Nucleus accumbens (tissue), 56 donors: ENCODE results near the gene NR1I2.

Experiments used
- DNase-seq, 56 donors: peaks; one replicate each; lab custom pipeline; 2025; lab: John Stamatoyannopoulos, UW

The NR1I2 gene

GRCh38 chr3:119817071-119817470 lies 35.2 kb downstream of the NR1I2 start:
- DNase-seq: no peak

GRCh38 chr3:119817583-119818363 lies 35.9 kb downstream of the NR1I2 start:
- no peak for DNase-seq

DNA sequence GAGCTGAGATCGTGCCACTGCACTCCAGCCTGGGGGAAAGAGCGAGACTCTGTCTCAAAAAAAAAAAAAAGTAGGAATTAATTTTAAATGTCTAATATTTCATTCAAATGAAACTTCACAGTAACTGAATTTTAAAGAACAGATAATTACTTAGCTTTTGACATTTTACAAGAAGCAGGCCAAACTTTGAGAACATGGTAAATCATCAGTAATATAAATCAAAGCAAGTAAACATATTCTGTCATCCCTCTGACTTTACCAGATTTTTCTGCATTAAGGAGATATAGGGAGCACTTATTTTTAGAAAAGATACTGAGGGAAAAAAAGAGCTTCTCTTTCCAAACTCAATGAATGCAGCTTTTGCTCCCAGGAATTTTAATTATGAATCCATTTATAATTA lies 37.0 kb downstream of the NR1I2 start:
- no peak for DNase-seq

GRCh38 chr3:119819806-119820205 lies 37.9 kb downstream of the NR1I2 start:
- DNase-seq: no peak

DNA sequence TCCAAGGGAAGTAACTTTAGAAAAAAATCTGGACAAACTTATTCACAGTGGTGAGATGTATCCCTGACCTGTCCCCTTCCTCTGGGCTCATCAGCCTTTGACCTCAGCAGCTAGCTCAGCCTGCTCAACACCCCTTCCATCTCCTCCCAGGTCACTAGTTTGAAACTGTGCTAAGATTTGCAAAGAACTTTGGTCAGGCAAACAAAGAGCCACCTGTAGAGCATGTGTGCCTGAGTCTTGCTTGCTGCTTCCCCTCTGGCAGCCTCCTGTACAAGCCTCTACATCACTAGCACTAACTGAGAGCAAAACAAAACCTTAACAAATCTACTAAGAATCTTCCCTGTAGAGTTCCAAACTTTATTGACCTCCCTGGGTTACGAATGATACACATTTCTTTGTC lies 43.9 kb downstream of the NR1I2 start:
- no peak for DNase-seq

- no peak for DNase-seq
These were observed 45.1 kb downstream of the NR1I2 start for GRCh38 chr3:119826711-119827608.

- no peak for DNase-seq
These were observed 47.5 kb downstream of the NR1I2 start for GRCh38 chr3:119829420-119829819.

- DNase-seq: no peak
These were observed 49.1 kb downstream of the NR1I2 start for GRCh38 chr3:119831022-119831421.

DNA sequence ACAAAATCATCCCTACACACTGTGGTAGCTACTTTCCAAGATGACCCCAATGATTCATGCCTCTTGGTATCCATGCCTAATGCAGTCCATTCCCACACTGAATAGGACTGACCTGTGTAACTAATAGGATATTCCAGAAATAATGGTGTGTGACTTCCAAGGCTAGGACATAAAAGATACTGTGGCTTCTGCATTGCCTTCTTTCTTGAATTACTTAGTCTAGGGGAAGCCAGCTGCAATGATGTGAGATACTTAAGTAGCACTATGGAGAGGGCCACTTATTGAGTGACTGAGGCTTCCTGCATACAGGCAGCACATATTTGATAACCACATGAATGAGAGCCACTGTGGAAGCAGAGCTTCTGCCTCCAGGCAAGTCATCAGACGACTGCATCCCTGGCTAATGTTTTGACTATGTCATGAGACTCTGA lies 50.1 kb downstream of the NR1I2 start:
- no peak for DNase-seq

GRCh38 chr3:119834754-119835370 lies 53.0 kb downstream of the NR1I2 start:
- DNase-seq: no peak

DNA sequence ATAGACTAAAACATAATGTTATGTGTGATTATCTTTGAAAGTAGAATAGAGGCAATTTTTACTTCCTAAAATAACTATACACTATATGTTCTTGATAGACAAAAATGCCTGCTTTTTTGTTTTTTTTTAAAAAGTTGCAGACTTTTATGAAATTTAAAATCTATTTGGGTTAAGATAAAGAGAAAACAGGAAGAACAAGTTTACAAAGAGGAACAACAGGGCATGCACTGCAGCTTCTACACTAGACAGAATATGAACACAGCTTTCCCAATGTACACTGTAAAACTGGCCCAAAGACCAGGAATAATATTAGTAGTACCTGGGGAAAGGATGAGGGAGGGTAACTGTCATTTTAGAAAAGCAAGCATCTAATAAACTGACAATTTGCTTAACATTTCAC lies 53.7 kb downstream of the NR1I2 start:
- no peak for DNase-seq

DNA sequence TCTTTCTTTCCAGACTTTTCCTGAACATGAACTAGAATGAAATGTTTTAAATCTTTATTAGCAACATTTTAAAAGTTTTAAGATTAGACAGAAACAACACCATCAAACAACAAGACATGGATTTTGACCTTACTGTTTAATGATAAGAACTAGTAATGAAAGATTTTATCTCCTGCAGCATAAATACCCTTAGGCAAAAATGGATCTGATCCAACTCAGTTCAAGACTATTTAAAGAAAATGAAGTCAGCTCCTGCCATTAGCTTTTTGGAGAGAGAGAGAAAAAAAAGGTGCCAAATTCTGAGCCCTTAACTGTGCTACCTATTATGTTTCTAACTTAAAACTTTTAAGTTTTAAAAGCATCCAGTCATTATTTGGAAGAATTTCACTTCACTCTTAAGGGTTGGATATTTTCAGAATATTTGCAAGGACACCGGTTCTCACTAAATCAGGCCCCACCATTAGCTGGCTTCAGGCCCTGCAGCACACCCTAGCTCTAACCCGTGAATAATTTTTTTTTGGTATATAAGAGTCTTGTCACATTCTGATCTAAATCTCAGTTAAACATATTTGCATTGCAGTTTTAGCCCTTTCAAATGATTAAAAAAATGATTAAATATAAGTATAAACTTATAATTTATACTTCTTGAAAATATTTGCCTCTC lies 60.0 kb downstream of the NR1I2 start:
- no peak for DNase-seq

GRCh38 chr3:119849126-119849525 lies 67.2 kb downstream of the NR1I2 start:
- no peak for DNase-seq

GRCh38 chr3:119856695-119857094 lies 74.8 kb downstream of the NR1I2 start:
- no peak for DNase-seq

GRCh38 chr3:119858957-119859356 lies 77.1 kb downstream of the NR1I2 start:
- no peak for DNase-seq

DNA sequence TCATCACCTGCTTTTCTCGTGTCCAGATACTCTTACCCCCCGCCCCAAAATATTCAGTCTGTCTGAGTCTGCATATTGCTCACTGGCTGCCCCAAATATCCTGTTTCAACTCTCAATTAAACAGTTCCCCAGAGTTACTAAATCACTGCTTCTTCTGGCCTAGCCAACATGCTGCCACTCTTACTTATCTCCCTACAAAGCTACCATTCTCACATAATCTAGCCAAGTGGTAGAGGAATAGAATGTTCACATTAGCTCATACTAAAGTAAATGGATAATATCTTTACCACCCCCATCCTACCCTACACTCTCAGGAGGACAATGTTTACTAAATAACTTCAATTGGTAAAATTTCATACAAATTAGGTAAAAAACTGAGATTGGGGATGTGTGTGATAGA lies 77.8 kb downstream of the NR1I2 start:
- DNase-seq: no peak

DNA sequence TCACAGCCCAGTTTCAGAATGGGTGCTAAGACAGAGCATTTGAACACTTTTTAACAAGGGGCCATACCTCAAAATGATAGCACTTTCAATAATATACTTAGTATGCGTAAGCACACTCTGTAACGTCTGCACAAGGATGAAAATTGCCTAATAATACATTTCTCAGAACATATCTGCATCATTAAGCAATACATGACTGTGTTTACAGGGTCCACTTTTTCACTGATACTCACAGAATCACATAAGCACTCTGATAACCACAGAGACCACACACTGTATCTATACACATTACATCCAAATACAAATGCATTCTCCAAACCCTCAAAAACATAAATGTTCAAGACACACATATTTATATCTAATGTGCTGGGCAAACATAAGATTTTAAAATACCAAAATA lies 79.8 kb downstream of the NR1I2 start:
- DNase-seq: no peak

DNA sequence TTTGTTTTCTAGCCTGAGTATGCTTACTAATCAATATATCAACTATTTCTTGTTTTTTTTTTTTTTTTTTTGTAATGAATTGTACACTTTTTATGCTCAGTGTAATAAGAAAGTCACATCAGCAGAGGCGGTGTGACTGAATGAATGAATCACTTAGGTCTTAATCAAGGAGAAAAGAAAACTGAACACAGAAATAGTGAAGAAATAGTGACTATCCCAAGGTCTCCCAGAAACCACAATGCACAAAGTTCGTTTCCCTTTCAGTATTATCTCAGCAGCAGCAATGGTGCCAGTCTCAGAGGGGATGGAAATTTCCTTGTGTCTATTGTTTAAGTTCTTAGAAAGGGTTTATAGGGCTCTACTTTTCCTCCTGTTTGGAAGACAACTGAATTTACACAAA lies 80.7 kb downstream of the NR1I2 start:
- no peak for DNase-seq

DNA sequence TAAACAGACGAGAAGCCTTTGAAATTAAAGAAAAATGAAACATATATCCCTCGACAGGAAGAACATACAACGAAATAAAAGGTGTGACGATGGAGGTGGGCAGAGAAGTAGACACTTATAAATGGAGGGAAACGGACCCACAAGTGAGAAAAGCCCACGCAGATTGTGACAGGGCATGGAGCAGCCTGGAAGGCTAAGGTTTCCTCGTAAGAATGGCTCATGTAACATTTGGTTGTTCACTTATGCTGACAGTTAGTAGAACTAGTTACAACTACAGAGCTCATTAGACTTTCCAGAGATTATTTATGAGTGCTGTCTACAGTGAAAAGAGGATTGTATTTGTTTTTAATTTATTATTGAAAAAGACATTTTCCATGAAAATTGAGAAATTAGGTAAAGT lies 82.6 kb downstream of the NR1I2 start:
- DNase-seq: no peak
